IPS-11a (cell line): ENCODE results near the gene EIF4EBP3.

Source experiments
- H3K4me3 ChIP-seq: one replicate; pipeline ENCODE4 v1.5.1; 2013; ENCODE audit warnings: low read depth, low read length, control low read depth

The EIF4EBP3 gene

GRCh38 chr5:140547508-140548299 lies at the start of gene EIF4EBP3:
TSS of gene EIF4EBP3 (plus strand) at chr5:140547662. CDS start at chr5:140547738, 76 bp downstream.
- H3K4me3 ChIP-seq, result peak within 1 kb of the TSS; percentile 25

GRCh38 chr5:140497897-140498296 lies 49.6 kb upstream of the EIF4EBP3 start:
- H3K4me3 ChIP-seq, result no peak overlapping the region

- H3K4me3 ChIP-seq, result no peak overlapping the region
These were observed 48.9 kb upstream of the EIF4EBP3 start for GRCh38 chr5:140498591-140498990.

- H3K4me3 ChIP-seq, result no peak overlapping the region
These were observed 44.6 kb upstream of the EIF4EBP3 start for GRCh38 chr5:140502834-140503233.

GRCh38 chr5:140509898-140510297 lies 37.6 kb upstream of the EIF4EBP3 start:
- H3K4me3 ChIP-seq, result no peak overlapping the region

GRCh38 chr5:140513124-140513523 lies 34.3 kb upstream of the EIF4EBP3 start:
- H3K4me3 ChIP-seq, result no peak overlapping the region

GRCh38 chr5:140524003-140524402 lies 23.5 kb upstream of the EIF4EBP3 start:
- H3K4me3 ChIP-seq, result no peak overlapping the region

- no peak overlapping the region for H3K4me3 ChIP-seq
These were observed 7.2 kb upstream of the EIF4EBP3 start for GRCh38 chr5:140540227-140540626.

- H3K4me3 ChIP-seq, result no peak overlapping the region
These were observed 4.5 kb upstream of the EIF4EBP3 start for GRCh38 chr5:140542972-140543371.

- H3K4me3 ChIP-seq, result no peak overlapping the region
These were observed 2.5 kb upstream of the EIF4EBP3 start for GRCh38 chr5:140544986-140545385.

GRCh38 chr5:140545606-140546005 lies 1.9 kb upstream of the EIF4EBP3 start:
- no peak overlapping the region for H3K4me3 ChIP-seq

- H3K4me3 ChIP-seq, result peak overlapping the region; percentile 17
These were observed 483 bp upstream of the EIF4EBP3 start for GRCh38 chr5:140546851-140547507.

GRCh38 chr5:140548300-140548688 lies 832 bp downstream of the EIF4EBP3 start:
- peak overlapping the region; percentile 25 for H3K4me3 ChIP-seq

- no peak overlapping the region for H3K4me3 ChIP-seq
These were observed 1.3 kb downstream of the EIF4EBP3 start for GRCh38 chr5:140548791-140549190.

GRCh38 chr5:140549237-140550144 lies 2.0 kb downstream of the EIF4EBP3 start:
- no peak overlapping the region for H3K4me3 ChIP-seq

GRCh38 chr5:140550147-140551079 lies 3.0 kb downstream of the EIF4EBP3 start:
- no peak overlapping the region for H3K4me3 ChIP-seq

GRCh38 chr5:140551872-140552271 lies 4.4 kb downstream of the EIF4EBP3 start:
- no peak overlapping the region for H3K4me3 ChIP-seq

- H3K4me3 ChIP-seq, result no peak overlapping the region
These were observed 6.2 kb downstream of the EIF4EBP3 start for GRCh38 chr5:140553657-140554056.

- no peak overlapping the region for H3K4me3 ChIP-seq
These were observed 7.0 kb downstream of the EIF4EBP3 start for GRCh38 chr5:140554454-140554853.

GRCh38 chr5:140555747-140556312 lies 8.4 kb downstream of the EIF4EBP3 start:
- peak overlapping the region; percentile 84 for H3K4me3 ChIP-seq
